Activated CD4-positive, alpha-beta T cell treated with anti-CD3 and anti-CD28 coated beads for 24 hours (primary cell): Measurements from ENCODE around the gene HBEGF.
"Not testable (repeated sequence)": the region's sequence is repeated elsewhere in the genome, so short reads cannot be mapped to it uniquely, and the experiment has no call there.

Source experiments
- DNase-seq, 2 donors: peaks; one replicate each; pipeline ENCODE4 v3.0.0-alpha.2; 2020; ENCODE audit warnings: low read depth in 2 of 2

The HBEGF gene

GRCh38 chr5:140360681-140361479, 14.5 kb upstream of the HBEGF start:
- no peak for DNase-seq

- DNase-seq: no peak
These were observed 13.7 kb upstream of the HBEGF start, which contains the start of gene SLC4A9 for GRCh38 chr5:140360101-140360500. TSS of gene SLC4A9 (plus strand) at chr5:140360194. CDS start at chr5:140360237, 43 bp downstream.

GRCh38 chr5:140358738-140359310, 12.4 kb upstream of the HBEGF start:
- DNase-seq: no peak

GRCh38 chr5:140357726-140358093, 11.3 kb upstream of the HBEGF start:
- DNase-seq: peak; percentile 53 to 66

- DNase-seq: no peak
These were observed 10.7 kb upstream of the HBEGF start for GRCh38 chr5:140356853-140357725.

- no peak for DNase-seq
These were observed 9.1 kb upstream of the HBEGF start for GRCh38 chr5:140355546-140355945.

- DNase-seq: peak in 1 of 2 donors; percentile 76
These were observed 5.4 kb upstream of the HBEGF start for GRCh38 chr5:140351609-140352334.

GRCh38 chr5:140349244-140349643, 2.8 kb upstream of the HBEGF start:
- DNase-seq: no peak

GRCh38 chr5:140348104-140348503, 1.7 kb upstream of the HBEGF start:
- DNase-seq: no peak

- DNase-seq: no peak
These were observed 957 bp upstream of the HBEGF start for GRCh38 chr5:140347360-140347759.

GRCh38 chr5:140345919-140346347, 470 bp downstream of the HBEGF start:
- DNase-seq: no peak

- DNase-seq: no peak
These were observed 1.6 kb downstream of the HBEGF start for GRCh38 chr5:140344683-140345423.

- DNase-seq: not testable (repeated sequence)
These were observed 2.6 kb downstream of the HBEGF start for GRCh38 chr5:140343849-140344248.

GRCh38 chr5:140342896-140343295, 3.5 kb downstream of the HBEGF start:
- no peak for DNase-seq

- no peak for DNase-seq
These were observed 4.1 kb downstream of the HBEGF start for GRCh38 chr5:140342287-140342686.

GRCh38 chr5:140341591-140341990, 4.8 kb downstream of the HBEGF start:
- no peak for DNase-seq

- DNase-seq: no peak
These were observed 5.7 kb downstream of the HBEGF start for GRCh38 chr5:140340605-140341121.

- no peak for DNase-seq
These were observed 6.8 kb downstream of the HBEGF start for GRCh38 chr5:140339636-140340035.

- DNase-seq: no peak
These were observed 7.5 kb downstream of the HBEGF start for GRCh38 chr5:140338908-140339307.

GRCh38 chr5:140338336-140338735, 8.1 kb downstream of the HBEGF start:
- DNase-seq: no peak

GRCh38 chr5:140337880-140338279, 8.5 kb downstream of the HBEGF start:
- no peak for DNase-seq
